HCT116 (cell line): ENCODE results near the gene EIF5AL1. TPM values are rescaled to one million over a fixed set of nuclear protein-coding genes. Genes with fewer than 3 reads are reported as not detected.
"Not testable (repeated sequence)": the region's sequence is repeated elsewhere in the genome, so short reads cannot be mapped to it uniquely, and the experiment has no call there.

Experiments
- ATAC-seq: fragments of 200-7000 bp; cut with Tn5 transposase; 2 replicates; pipeline ENCODE4 v1.9.1; 2020; ENCODE audit warnings: mild to moderate bottlenecking, moderate library complexity
- BruUV-seq: library from RNA; stranded (reverse); fragments of 400-500 nt; replicated peaks from 2 replicates; lab custom pipeline; 2021; lab: Mats Ljungman, UMichigan
- CTCF ChIA-PET: fragments of 300-600 bp; sonication (Branson Sonifier 250); formaldehyde crosslinking; loops from one replicate; lab custom pipeline; 2021; ENCODE audit warnings: antibody characterized with exemption; lab: Charles Lee
- POLR2A ChIA-PET: fragments of 300-600, 350-600 bp; sonication (Branson Sonifier 250); formaldehyde crosslinking; loops from one replicate; lab custom pipeline; 2021; ENCODE audit warnings: antibody characterized with exemption; lab: Charles Lee
- RAD21 ChIA-PET, 2 experiments: fragments of 300-600 bp; sonication (Branson Sonifier 250); formaldehyde crosslinking; loops; one replicate each; lab custom pipeline; 2023; ENCODE audit warnings: low total read pairs in 2 of 2; ENCODE audit not compliant: uncharacterized antibody in 2 of 2, unreplicated experiment in 2 of 2, low non-redundant PET in 1 of 2; lab: Charles Lee
- DNase-seq: peaks from one replicate; pipeline ENCODE4 v3.0.0-alpha.2; 2010; ENCODE audit warnings: low read depth, low spot score
- H2AFZ ChIP-seq: fragments of 200-600 bp; shearing (Covaris generic), sonication (generic); 2 replicates; pipeline ENCODE4 v1.6.1; 2017; ENCODE audit warnings: low read depth, mixed run types, mixed read lengths, antibody characterized with exemption, low read length; ENCODE audit not compliant: poor library complexity, severe bottlenecking
- H3K27ac ChIP-seq: 2 replicates; pipeline ENCODE4 v1.5.1; 2012; ENCODE audit warnings: low read depth, low read length
- H3K27me3 ChIP-seq: fragments of 200-600 bp; sonication (generic); 2 replicates; pipeline ENCODE4 v1.6.1; 2016; ENCODE audit warnings: mixed run types, low read length, mixed read lengths; ENCODE audit not compliant: insufficient read depth
- H3K36me3 ChIP-seq, 2 experiments: fragments of 200-500 bp in 1 of 2; fragments of 200-600 bp in 1 of 2; sonication (Bioruptor generic) in 1 of 2; sonication (generic) in 1 of 2; 2 replicates each; pipeline versions ENCODE4 v1.5.1 to v1.6.1; 2014 to 2016; ENCODE audit warnings: low read length in 2 of 2, inconsistent platforms in 1 of 2, mixed read lengths in 1 of 2, mixed run types in 1 of 2; ENCODE audit not compliant: insufficient read depth in 2 of 2, control insufficient read depth in 1 of 2
- H3K4me1 ChIP-seq, 2 experiments: fragments of 200-600 bp in 1 of 2; sonication (generic) in 1 of 2; 2 replicates each; pipeline versions ENCODE4 v1.5.1 to v1.6.1; 2012 to 2017; ENCODE audit warnings: low read length in 2 of 2, inconsistent platforms in 1 of 2, mild to moderate bottlenecking in 1 of 2, mixed read lengths in 1 of 2, mixed run types in 1 of 2, moderate library complexity in 1 of 2; ENCODE audit not compliant: insufficient read depth in 2 of 2, control insufficient read depth in 1 of 2
- H3K4me2 ChIP-seq: fragments of 200-600 bp; sonication (generic); 2 replicates; pipeline ENCODE4 v1.6.1; 2017; ENCODE audit warnings: mixed run types, low read length, mixed read lengths
- H3K4me3 ChIP-seq, 2 experiments: fragments of 200-600 bp in 1 of 2; sonication (generic) in 1 of 2; replicated peaks in 1 of 2; 2 replicates each; pipeline ENCODE4 v1.5.1; 2011 to 2016; ENCODE audit warnings: low read length in 2 of 2, control low read depth in 1 of 2, low read depth in 1 of 2, mild to moderate bottlenecking in 1 of 2, mixed read lengths in 1 of 2, mixed run types in 1 of 2
- H3K79me2 ChIP-seq: fragments of 200-600 bp; sonication (generic); 2 replicates; pipeline ENCODE4 v1.6.1; 2017; ENCODE audit warnings: mild to moderate bottlenecking, mixed run types, low read length, moderate library complexity, mixed read lengths; ENCODE audit not compliant: insufficient read depth
- H3K9ac ChIP-seq: fragments of 200-600 bp; sonication (generic); 2 replicates; pipeline ENCODE4 v1.6.1; 2016; ENCODE audit warnings: low read length, mixed read lengths
- H3K9me2 ChIP-seq: fragments of 200-600 bp; sonication (generic), shearing (Covaris generic); 2 replicates; pipeline ENCODE4 v1.6.1; 2017; ENCODE audit warnings: mixed run types, mild to moderate bottlenecking, moderate library complexity; ENCODE audit not compliant: insufficient read depth
- H3K9me3 ChIP-seq, 2 experiments: fragments of 200-500 bp in 1 of 2; fragments of 200-600 bp in 1 of 2; sonication (Bioruptor generic) in 1 of 2; sonication (generic) in 1 of 2; 2 replicates each; pipeline ENCODE4 v1.6.1; 2014 to 2017; ENCODE audit warnings: low read length in 2 of 2, mixed read lengths in 2 of 2, inconsistent platforms in 1 of 2, low read depth in 1 of 2, mild to moderate bottlenecking in 1 of 2, mixed run types in 1 of 2, moderate library complexity in 1 of 2; ENCODE audit not compliant: control insufficient read depth in 1 of 2, insufficient read depth in 1 of 2
- H4K20me1 ChIP-seq: fragments of 200-600 bp; sonication (generic), shearing (Covaris generic); 2 replicates; pipeline ENCODE4 v1.6.1; 2017; ENCODE audit warnings: mixed run types, mild to moderate bottlenecking, moderate library complexity; ENCODE audit not compliant: insufficient read depth
- intact Hi-C: fragments of 100-400 bp; cut with micrococcal nuclease; formaldehyde crosslinking; loops from 2 replicates; pipeline ENCODE4 v1.10.0; 2022
- total RNA-seq: library from RNA; stranded (reverse); gene quantifications from one replicate; pipeline ENCODE4 v1.2.1, GENCODE V29; 2021; ENCODE audit not compliant: unreplicated experiment

The EIF5AL1 gene
- total RNA-seq, 1 experiment from 2014 or later: 5.6 TPM

GRCh38 chr10:79516532-79517205 is 4.3 kb downstream of the EIF5AL1 start:
- RAD21 ChIA-PET, ATAC-seq, H3K9ac ChIP-seq, H3K9me3 ChIP-seq, intact Hi-C loops, H3K27ac ChIP-seq, H2AFZ ChIP-seq, H3K4me3 ChIP-seq, CTCF ChIA-PET, H3K36me3 ChIP-seq, POLR2A ChIA-PET, H4K20me1 ChIP-seq, H3K4me1 ChIP-seq, H3K4me2 ChIP-seq, BruUV-seq, DNase-seq, H3K79me2 ChIP-seq, H3K9me2 ChIP-seq, H3K27me3 ChIP-seq: not testable (repeated sequence)

DNA sequence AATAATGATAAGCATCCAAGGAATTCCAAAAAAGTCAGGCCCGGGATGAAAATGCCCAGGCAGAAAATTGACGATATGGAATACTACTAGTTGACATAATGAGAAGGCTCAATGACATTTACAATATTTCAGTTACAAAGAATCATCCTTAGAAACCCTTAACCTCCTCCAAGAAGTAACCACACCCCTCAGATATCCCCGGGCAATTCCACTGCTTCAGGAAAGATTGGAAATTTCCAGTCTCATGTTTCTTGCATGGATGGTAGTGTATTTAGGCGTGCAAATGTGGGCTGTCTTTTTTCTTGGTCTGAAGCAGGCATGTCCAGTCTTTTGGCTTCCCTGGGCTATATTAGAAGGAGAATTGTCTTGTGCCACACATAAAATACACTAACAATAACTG is 5.2 kb downstream of the EIF5AL1 start:
- H3K9me2 ChIP-seq, POLR2A ChIA-PET, BruUV-seq, RAD21 ChIA-PET, H3K9me3 ChIP-seq, DNase-seq, H2AFZ ChIP-seq, H3K27me3 ChIP-seq, H3K4me1 ChIP-seq, H3K4me2 ChIP-seq, H3K27ac ChIP-seq, H3K36me3 ChIP-seq, H4K20me1 ChIP-seq, intact Hi-C loops, H3K9ac ChIP-seq, H3K79me2 ChIP-seq, CTCF ChIA-PET, H3K4me3 ChIP-seq, ATAC-seq: not testable (repeated sequence)

DNA sequence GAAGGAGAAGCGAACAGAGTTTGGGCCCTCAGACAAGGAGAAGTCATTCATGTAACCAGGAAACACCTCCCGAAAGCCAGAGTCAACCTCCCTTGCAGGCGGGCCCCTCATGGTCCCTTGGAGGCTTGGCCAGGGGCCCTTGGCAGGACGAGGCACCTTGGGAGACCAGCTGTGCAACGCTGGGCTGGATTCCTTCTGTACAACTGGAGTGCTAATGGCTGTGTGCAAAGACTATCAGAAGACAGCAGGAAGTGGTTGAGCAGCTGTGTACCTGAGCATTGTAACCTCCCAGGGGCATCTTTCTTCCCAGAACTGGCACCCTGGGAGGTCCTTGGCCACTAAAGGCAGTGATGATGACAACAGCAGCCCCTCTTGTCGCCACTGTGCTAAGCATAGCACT is 9.4 kb downstream of the EIF5AL1 start:
- H3K4me1 ChIP-seq, RAD21 ChIA-PET, H3K36me3 ChIP-seq, H3K27ac ChIP-seq, ATAC-seq, H2AFZ ChIP-seq, H3K9me3 ChIP-seq, H4K20me1 ChIP-seq, H3K79me2 ChIP-seq, H3K27me3 ChIP-seq, H3K9me2 ChIP-seq, H3K4me3 ChIP-seq, H3K4me2 ChIP-seq, BruUV-seq, H3K9ac ChIP-seq, DNase-seq, CTCF ChIA-PET, POLR2A ChIA-PET: not testable (repeated sequence)
- intact Hi-C loops: loop anchor here (10.0 kb wide), 1 partner anchor 713 kb away; no protein-coding TSS in a partner anchor

DNA sequence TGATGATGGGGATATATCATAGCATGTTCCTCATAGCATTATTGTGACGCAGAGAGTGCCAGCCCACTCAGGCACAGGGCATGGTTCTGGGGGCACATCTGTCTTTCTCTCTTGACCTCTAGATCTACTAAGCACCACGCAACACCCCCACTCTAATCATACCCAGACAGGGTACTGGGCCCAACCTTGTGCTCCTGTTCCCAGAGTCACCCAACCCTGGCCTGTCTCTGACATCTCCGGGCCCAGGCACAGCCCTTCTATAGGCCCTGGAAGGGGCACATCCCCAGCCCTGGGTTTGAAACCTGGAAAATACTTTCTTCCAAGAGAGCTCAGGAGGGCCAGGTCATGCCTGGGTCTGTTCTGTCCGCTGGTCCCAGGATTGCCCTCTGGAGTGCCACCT is 10.1 kb downstream of the EIF5AL1 start:
- H3K9ac ChIP-seq, H2AFZ ChIP-seq, BruUV-seq, H3K27me3 ChIP-seq, H3K4me3 ChIP-seq, RAD21 ChIA-PET, H4K20me1 ChIP-seq, H3K9me2 ChIP-seq, H3K27ac ChIP-seq, POLR2A ChIA-PET, H3K9me3 ChIP-seq, DNase-seq, H3K36me3 ChIP-seq, H3K79me2 ChIP-seq, H3K4me2 ChIP-seq, H3K4me1 ChIP-seq, CTCF ChIA-PET, ATAC-seq: not testable (repeated sequence)
- intact Hi-C loops: loop anchor here (10.0 kb wide), 1 partner anchor 712 kb away; no protein-coding TSS in a partner anchor
